Suppressor macrophage treated with lipopolysaccharide for 4 hours (primary cell): ENCODE data around the gene SLC52A1.
"Not testable (repeated sequence)": the region's sequence is repeated elsewhere in the genome, so short reads cannot be mapped to it uniquely, and the experiment has no call there.

Experiments used
- DNase-seq: peaks from one replicate; pipeline ENCODE4 v3.0.0-alpha.2; 2020

Gene SLC52A1

DNA sequence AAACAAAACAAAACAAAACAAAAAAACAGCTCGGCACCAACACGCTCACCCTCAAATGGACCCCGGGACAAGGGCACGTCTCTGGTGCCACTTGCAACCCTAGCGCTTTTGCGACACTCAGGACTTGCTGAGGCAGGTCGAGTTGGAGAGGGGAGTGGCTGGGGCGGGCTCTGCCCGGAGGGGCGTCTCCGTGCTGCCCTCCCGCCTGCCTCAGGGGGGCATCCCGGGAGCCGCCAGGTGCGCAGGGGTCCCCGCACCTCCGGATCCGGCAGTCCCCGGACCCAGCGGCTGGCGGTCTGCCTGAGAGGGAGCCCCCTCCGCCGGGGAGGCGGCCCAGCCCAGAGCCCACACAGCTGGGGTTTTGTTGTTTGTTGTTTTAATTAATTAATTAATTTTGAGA lies at the start of gene SLC52A1:
Gene SLC52A1, minus strand, starts transcription at position 112 of the 400 bp plus-strand sequence. CDS start 820 bp downstream, outside the sequence.
- no peak for DNase-seq

DNA sequence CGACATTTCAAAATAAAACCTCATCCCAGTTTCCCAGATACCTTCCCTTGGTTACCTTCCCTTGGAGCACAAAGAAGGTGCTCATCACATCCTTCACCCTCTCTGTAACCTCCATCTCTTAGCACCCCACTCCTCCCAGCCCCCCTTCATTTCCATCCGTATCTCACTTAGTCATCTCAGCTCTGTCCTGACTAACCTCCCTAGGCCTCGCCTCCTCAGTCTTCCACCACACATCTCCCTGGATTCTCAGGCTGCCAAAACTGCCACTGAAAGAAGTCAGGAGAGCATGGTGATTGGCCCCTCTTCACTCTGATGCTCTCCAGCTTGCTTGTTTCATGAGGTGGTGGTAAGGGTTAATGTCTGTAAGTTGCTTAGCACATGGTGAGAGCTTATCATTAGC lies 45.4 kb upstream of the SLC52A1 start:
- DNase-seq: no peak

GRCh38 chr17:5078106-5079028 lies 43.1 kb upstream of the SLC52A1 start, which contains the start of gene ZFP3:
Gene ZFP3 (plus strand): TSS chr17:5078467. CDS start chr17:5091505, 13,038 bp downstream.
- peak; percentile 79 for DNase-seq

GRCh38 chr17:5077781-5078105 lies 42.5 kb upstream of the SLC52A1 start:
- DNase-seq: no peak

DNA sequence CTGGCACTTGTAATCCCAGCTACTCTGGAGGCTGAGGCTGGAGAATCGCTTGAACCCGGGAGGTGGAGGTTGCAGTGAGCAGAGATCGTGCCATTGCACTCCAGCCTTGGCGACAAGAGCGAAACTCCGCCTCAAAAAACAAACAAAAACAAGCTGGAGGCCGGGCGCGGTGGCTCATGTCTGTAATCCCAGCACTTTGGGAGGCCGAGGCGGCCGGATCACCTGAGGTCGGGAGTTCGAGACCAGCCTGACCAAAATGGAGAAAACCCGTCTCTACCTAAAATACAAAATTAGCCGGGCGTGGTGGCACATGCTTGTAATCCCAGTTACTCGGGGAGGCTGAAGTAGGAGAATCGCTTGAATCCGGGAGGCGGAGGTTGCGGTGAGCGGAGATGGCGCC lies 42.0 kb upstream of the SLC52A1 start:
- not testable (repeated sequence) for DNase-seq

- not testable (repeated sequence) for DNase-seq
Observed at GRCh38 chr17:5075472-5075871, 40.2 kb upstream of the SLC52A1 start.

GRCh38 chr17:5069724-5070123 lies 34.5 kb upstream of the SLC52A1 start:
- DNase-seq: no peak

DNA sequence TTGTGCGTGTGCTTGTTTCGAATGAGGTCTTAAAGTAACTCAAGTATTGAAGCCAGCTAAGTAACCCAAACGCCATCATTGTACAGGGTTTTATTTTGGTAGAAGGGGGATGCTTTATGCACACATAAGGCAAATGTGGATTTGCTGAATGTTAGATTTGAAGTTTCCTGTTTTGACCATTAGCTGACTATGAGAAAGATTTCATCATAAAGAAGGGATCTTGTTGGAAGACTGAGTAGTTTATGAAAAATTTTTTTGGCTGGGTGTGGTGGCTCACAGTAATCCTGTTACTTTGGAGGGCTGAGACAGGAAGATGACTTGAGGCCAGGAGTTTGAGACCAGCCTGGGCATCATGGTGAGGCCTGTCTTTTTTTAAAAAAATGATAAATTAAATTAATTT lies 33.0 kb upstream of the SLC52A1 start:
- no peak for DNase-seq

GRCh38 chr17:5065227-5065744 lies 30.1 kb upstream of the SLC52A1 start:
- no peak for DNase-seq

GRCh38 chr17:5055543-5055942 lies 20.3 kb upstream of the SLC52A1 start:
- no peak for DNase-seq

GRCh38 chr17:5050278-5050677 lies 15.1 kb upstream of the SLC52A1 start:
- DNase-seq: no peak

DNA sequence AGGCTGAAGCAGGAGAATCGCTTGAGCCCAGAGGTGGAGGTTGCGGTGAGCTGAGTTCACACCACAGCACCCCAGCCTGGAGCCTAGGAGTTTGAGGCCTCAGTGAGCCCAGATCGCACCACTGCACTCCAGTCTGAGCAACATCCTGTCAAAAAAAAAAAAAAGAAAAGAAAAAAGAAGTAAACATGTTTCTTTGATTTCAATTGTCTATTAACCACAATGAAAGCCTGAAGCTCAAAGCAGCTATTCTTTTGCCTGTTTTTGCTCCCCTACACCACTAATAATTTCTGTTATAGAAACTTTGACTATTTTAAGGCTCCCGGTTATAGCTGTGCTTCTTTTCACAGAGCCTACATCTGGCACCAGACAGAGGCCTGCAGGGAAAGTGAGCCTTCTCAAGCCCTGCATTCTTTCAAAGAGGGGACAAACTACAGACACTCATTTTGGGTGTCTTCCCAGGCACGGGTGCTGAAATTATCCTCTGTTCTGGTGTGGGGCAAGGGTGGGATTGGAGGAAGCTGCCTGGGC lies 14.2 kb upstream of the SLC52A1 start:
- no peak for DNase-seq

GRCh38 chr17:5047446-5047845 lies 12.2 kb upstream of the SLC52A1 start:
- DNase-seq: no peak

- DNase-seq: no peak
Observed at GRCh38 chr17:5045496-5045895, 10.3 kb upstream of the SLC52A1 start.

GRCh38 chr17:5044630-5045029 lies 9.4 kb upstream of the SLC52A1 start:
- DNase-seq: no peak

DNA sequence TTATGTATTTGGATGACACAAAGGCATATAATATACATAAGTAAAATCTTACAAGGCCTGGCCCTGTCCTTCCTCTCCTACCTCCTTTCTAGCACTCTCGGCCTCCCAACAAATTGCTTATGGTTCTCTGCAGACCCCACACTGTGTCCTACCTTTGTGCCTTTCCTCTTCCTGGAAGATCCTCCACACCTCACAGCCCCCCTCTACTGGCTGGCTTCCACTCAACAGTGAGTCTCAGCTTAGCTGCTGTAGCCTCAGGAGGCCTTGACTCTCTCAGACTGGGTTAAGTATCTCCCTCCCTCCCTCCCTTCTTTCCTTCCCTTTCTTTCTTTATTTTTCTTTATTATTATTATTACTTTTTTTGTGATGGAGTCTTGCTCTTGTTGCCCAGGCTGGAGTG lies 8.3 kb upstream of the SLC52A1 start:
- no peak for DNase-seq

DNA sequence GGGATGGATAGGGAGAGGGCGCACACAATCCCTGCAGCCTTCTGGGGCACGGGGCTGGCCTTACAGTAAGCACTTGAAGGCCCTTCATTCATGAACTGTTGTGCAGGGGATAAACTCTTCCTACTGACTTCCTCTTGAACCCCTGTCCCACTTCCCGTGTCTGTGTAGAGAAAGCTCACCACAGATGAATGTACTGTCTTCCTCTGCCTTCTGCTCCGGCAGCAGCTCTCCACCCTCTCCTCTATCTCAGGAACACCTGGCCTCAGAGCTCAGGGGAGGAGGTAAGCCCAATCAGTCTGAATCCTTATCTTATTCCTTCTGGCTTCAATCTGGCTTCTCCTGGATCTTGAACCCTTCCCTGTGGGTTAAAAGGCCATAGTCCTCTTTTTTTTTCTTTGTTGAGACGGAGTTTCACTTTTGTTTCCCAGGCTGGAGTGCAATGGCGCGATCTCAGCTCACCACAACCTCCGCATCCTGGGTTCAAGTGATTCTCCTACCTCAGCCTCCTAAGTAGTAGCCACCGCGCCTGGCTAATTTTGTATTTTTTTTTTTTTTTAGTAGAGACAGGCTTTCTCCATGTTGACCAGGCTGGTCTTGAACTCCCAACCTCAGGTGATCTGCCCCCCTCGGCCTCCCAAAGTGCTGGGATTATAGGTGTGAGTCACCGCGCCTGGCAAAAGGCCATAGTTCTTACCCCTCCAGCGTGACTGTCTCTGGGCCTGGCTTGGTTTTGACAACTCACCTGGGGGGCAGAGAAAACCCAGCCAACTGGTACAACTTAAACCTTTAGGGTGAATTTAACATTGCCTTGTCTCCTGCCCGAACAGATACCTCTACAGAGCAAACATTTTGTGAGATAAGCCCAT lies 7.2 kb upstream of the SLC52A1 start:
- no peak for DNase-seq

DNA sequence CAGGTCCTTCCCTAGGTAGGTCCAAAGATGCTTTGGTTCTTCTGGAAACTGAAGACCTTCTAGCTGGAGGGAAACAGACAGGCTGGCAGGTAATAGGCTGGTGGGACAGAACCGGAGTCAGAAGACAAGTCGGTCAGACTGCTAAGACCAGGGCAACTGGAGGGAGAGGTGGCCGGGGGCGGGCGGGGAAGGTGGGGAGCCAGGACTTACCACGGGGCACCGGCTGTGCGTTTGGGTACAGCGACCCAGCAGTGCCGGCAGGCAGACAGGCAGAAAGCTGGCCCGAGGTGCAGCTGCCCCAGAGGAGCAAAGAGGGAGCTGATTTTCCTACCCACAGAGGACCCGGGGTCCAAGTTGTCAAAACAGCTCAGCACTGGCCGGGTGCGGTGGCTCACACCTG lies 575 bp downstream of the SLC52A1 start:
- DNase-seq: no peak

DNA sequence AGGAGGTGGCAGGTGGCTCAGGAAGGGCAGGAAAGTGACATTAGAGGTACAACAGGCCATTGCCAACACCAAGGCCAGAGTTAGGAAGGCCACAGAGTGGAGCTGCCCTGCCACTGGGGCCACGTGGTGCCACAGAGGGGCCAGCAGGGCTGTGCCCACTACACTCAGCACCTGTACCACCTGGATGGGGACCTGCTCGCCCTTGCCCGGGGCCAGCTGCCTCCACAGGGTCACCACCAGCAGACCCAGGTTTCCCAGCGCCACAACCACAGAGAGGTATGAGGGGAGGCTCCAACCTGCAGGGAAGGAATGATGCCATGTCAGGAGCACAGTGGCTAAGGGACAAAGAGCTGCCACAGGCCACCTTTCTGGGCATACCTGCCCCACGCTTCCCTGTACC lies 1.2 kb downstream of the SLC52A1 start:
- no peak for DNase-seq

GRCh38 chr17:5033352-5034015 lies 1.7 kb downstream of the SLC52A1 start:
- no peak for DNase-seq

- DNase-seq: no peak
Observed at GRCh38 chr17:5032865-5033264, 2.4 kb downstream of the SLC52A1 start.

DNA sequence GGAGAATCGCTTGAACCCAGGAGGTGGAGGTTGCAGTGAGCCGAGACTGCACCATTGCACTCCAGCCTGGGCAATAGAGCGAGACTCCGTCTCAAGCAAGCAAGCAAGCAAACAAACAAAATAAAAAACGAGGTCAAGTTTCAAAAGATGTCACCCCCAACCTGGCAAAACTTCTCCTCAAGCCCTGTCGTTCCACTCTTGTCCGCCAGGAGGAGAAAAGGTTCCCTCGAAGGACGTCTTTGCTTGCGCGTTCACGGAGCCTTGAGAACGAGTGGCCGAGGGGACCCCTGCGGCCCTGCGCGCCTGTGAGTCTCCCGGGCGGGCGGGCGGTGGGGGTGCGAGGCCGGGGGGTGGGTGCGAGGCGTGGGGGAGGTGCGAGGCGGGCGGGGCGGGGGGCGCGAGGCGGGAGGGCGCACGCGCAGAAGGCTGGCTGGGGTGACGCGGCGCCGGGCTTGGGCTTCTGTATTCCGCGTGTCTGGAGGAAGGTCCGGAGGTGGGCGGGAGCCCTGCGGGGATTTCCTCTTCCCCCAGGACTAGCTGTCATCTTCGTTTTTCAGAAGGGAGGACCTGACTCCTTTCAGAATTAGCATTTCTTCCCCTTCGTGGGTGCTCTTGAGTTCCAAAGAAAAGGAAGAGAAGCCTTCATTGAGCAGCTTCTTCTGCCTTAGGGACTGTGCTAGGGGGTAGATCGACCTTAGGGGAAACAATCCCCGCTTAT lies 3.7 kb downstream of the SLC52A1 start:
- DNase-seq: peak; percentile 97
